Liver (tissue), 3 donors: ENCODE measurements around the gene DGKB.

Experiments
- JUND ChIP-seq, 2 donors: IDR thresholded peaks; 2 replicates each; pipeline ENCODE4 v1.6.1; 2016; ENCODE audit warnings: antibody characterized with exemption in 2 of 2
- NR2F2 ChIP-seq: IDR thresholded peaks from 2 replicates; pipeline ENCODE4 v1.6.1; 2016; ENCODE audit warnings: antibody characterized with exemption
- RAD21 ChIP-seq, 2 donors: IDR thresholded peaks; 2 replicates each; pipeline ENCODE4 v1.6.1; 2016; ENCODE audit warnings: antibody characterized with exemption in 2 of 2, mild to moderate bottlenecking in 2 of 2
- YY1 ChIP-seq: IDR thresholded peaks from 2 replicates; pipeline ENCODE4 v1.6.1; 2016; ENCODE audit warnings: antibody characterized with exemption, mild to moderate bottlenecking
- TF ChIP-seq, protein P1 (sequence below): fragments of 150-350 bp; IDR thresholded peaks from 2 replicates; pipeline ENCODE4 v1.5.1; 2017; ENCODE audit warnings: improper control_type of control experiment, low read depth, low read length; ENCODE audit not compliant: missing input control
- TF ChIP-seq, protein P2 (sequence below): IDR thresholded peaks from 2 replicates; pipeline ENCODE4 v1.6.1; 2016; ENCODE audit warnings: antibody characterized with exemption
- TF ChIP-seq, protein P3 (sequence below): IDR thresholded peaks from 2 replicates; pipeline ENCODE4 v1.6.1; 2016; ENCODE audit warnings: antibody characterized with exemption
- TF ChIP-seq, protein P4 (sequence below): IDR thresholded peaks from 2 replicates; pipeline ENCODE4 v1.6.1; 2016; ENCODE audit warnings: antibody characterized with exemption, mild to moderate bottlenecking
- TF ChIP-seq, protein P5 (sequence below): IDR thresholded peaks from 2 replicates; pipeline ENCODE4 v1.6.1; 2016; ENCODE audit warnings: antibody characterized with exemption
- donor health status: healthy.
- donor health status: healthy.

DNA sequence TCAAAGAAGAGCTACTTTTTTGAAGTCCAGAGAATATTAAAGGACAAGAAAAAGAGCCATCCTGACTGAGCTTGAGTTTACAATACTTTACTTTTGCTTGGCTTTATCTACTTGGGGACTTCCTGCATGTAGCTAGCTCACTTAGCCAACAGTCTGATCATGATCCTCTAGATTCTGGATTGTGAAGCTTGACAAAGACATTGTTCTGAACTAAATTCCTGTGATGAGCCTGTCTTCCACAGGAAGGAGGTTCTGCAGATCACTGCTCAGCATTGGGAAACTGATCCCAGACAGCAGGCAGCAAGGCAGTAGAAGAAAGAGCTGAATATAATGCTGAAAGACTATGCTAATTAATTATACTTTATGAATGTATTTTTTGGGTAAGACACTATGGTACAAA is 296.4 kb downstream of the DGKB start:
- no peak for TF ChIP-seq JUND (IDR thresholded peaks at IDR 0.05)
- TF ChIP-seq, protein P1, sequence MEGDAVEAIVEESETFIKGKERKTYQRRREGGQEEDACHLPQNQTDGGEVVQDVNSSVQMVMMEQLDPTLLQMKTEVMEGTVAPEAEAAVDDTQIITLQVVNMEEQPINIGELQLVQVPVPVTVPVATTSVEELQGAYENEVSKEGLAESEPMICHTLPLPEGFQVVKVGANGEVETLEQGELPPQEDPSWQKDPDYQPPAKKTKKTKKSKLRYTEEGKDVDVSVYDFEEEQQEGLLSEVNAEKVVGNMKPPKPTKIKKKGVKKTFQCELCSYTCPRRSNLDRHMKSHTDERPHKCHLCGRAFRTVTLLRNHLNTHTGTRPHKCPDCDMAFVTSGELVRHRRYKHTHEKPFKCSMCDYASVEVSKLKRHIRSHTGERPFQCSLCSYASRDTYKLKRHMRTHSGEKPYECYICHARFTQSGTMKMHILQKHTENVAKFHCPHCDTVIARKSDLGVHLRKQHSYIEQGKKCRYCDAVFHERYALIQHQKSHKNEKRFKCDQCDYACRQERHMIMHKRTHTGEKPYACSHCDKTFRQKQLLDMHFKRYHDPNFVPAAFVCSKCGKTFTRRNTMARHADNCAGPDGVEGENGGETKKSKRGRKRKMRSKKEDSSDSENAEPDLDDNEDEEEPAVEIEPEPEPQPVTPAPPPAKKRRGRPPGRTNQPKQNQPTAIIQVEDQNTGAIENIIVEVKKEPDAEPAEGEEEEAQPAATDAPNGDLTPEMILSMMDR, result no peak
- TF ChIP-seq RAD21 (IDR thresholded peaks at IDR 0.05), result no peak
- TF ChIP-seq, protein P2, sequence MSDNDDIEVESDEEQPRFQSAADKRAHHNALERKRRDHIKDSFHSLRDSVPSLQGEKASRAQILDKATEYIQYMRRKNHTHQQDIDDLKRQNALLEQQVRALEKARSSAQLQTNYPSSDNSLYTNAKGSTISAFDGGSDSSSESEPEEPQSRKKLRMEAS, result no peak
- TF ChIP-seq, protein P3, sequence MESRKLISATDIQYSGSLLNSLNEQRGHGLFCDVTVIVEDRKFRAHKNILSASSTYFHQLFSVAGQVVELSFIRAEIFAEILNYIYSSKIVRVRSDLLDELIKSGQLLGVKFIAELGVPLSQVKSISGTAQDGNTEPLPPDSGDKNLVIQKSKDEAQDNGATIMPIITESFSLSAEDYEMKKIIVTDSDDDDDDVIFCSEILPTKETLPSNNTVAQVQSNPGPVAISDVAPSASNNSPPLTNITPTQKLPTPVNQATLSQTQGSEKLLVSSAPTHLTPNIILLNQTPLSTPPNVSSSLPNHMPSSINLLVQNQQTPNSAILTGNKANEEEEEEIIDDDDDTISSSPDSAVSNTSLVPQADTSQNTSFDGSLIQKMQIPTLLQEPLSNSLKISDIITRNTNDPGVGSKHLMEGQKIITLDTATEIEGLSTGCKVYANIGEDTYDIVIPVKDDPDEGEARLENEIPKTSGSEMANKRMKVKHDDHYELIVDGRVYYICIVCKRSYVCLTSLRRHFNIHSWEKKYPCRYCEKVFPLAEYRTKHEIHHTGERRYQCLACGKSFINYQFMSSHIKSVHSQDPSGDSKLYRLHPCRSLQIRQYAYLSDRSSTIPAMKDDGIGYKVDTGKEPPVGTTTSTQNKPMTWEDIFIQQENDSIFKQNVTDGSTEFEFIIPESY, result no peak
- no peak for TF ChIP-seq NR2F2
- TF ChIP-seq YY1, result no peak
- TF ChIP-seq, protein P4, sequence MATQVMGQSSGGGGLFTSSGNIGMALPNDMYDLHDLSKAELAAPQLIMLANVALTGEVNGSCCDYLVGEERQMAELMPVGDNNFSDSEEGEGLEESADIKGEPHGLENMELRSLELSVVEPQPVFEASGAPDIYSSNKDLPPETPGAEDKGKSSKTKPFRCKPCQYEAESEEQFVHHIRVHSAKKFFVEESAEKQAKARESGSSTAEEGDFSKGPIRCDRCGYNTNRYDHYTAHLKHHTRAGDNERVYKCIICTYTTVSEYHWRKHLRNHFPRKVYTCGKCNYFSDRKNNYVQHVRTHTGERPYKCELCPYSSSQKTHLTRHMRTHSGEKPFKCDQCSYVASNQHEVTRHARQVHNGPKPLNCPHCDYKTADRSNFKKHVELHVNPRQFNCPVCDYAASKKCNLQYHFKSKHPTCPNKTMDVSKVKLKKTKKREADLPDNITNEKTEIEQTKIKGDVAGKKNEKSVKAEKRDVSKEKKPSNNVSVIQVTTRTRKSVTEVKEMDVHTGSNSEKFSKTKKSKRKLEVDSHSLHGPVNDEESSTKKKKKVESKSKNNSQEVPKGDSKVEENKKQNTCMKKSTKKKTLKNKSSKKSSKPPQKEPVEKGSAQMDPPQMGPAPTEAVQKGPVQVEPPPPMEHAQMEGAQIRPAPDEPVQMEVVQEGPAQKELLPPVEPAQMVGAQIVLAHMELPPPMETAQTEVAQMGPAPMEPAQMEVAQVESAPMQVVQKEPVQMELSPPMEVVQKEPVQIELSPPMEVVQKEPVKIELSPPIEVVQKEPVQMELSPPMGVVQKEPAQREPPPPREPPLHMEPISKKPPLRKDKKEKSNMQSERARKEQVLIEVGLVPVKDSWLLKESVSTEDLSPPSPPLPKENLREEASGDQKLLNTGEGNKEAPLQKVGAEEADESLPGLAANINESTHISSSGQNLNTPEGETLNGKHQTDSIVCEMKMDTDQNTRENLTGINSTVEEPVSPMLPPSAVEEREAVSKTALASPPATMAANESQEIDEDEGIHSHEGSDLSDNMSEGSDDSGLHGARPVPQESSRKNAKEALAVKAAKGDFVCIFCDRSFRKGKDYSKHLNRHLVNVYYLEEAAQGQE, result no peak
- TF ChIP-seq, protein P5, sequence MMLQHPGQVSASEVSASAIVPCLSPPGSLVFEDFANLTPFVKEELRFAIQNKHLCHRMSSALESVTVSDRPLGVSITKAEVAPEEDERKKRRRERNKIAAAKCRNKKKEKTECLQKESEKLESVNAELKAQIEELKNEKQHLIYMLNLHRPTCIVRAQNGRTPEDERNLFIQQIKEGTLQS, result no peak
